Measurements from ENCODE around the gene RAD52.

Gene RAD52

GRCh38 chr12:910416-910815 is 39.1 kb downstream of the RAD52 start:
- H3K9me3 ChIP-seq (replicated peaks; ENCODE audit: low read length), result no peaks in the 10 kb centered on the region
- H3K4me3 ChIP-seq (ENCODE audit: low read length), result no peak overlapping the region
- peaks cover 12% of the 10 kb centered on the region for H3K4me1 ChIP-seq (ENCODE audit: control insufficient read depth, insufficient read depth, low read length)
- H3K27me3 ChIP-seq (ENCODE audit: control insufficient read depth, insufficient read depth, low read length), result no peaks in the 10 kb centered on the region
- H3K4me2 ChIP-seq (ENCODE audit: low read length), result no peak overlapping the region
- peaks cover 87% of the 10 kb centered on the region for H3K36me3 ChIP-seq (ENCODE audit: insufficient read depth, low read length)
- H3K9ac ChIP-seq (ENCODE audit: low read depth, low read length), result no peak overlapping the region

- Histone ChIP-seq H3K4me2 (ENCODE audit: low read length) (no peak overlapping the region), H3K9me3 (replicated peaks; ENCODE audit: low read length) (no peaks in the 10 kb centered on the region), H3K27me3 (ENCODE audit: control insufficient read depth, insufficient read depth, low read length) (no peaks in the 10 kb centered on the region), H3K4me1 (ENCODE audit: control insufficient read depth, insufficient read depth, low read length) (peaks cover 12% of the 10 kb centered on the region), H3K9ac (ENCODE audit: low read depth, low read length) (no peak overlapping the region), H3K36me3 (ENCODE audit: insufficient read depth, low read length) (peaks cover 85% of the 10 kb centered on the region), H3K4me3 (ENCODE audit: low read length) (no peak overlapping the region)
Observed at GRCh38 chr12:909861-910260, 39.6 kb downstream of the RAD52 start.

- no peak overlapping the region for H3K4me2 ChIP-seq (ENCODE audit: low read length)
- H3K36me3 ChIP-seq (ENCODE audit: insufficient read depth, low read length), result peaks cover 87% of the 10 kb centered on the region
- H3K9ac ChIP-seq (ENCODE audit: low read depth, low read length), result no peak overlapping the region
- no peaks in the 10 kb centered on the region for H3K27me3 ChIP-seq (ENCODE audit: control insufficient read depth, insufficient read depth, low read length)
- no peaks in the 10 kb centered on the region for H3K4me1 ChIP-seq (ENCODE audit: control insufficient read depth, insufficient read depth, low read length)
- no peaks in the 10 kb centered on the region for H3K9me3 ChIP-seq (replicated peaks; ENCODE audit: low read length)
- H3K4me3 ChIP-seq (ENCODE audit: low read length), result no peak overlapping the region
Observed at GRCh38 chr12:907413-908185, 41.9 kb downstream of the RAD52 start.

- no peak overlapping the region for H3K9ac ChIP-seq (ENCODE audit: low read depth, low read length)
- H3K4me1 ChIP-seq (ENCODE audit: control insufficient read depth, insufficient read depth, low read length), result no peaks in the 10 kb centered on the region
- no peak overlapping the region for H3K4me3 ChIP-seq (ENCODE audit: low read length)
- no peak overlapping the region for H3K4me2 ChIP-seq (ENCODE audit: low read length)
- peaks cover 90% of the 10 kb centered on the region for H3K36me3 ChIP-seq (ENCODE audit: insufficient read depth, low read length)
- no peaks in the 10 kb centered on the region for H3K9me3 ChIP-seq (replicated peaks; ENCODE audit: low read length)
- H3K27me3 ChIP-seq (ENCODE audit: control insufficient read depth, insufficient read depth, low read length), result no peaks in the 10 kb centered on the region
Observed at GRCh38 chr12:906062-906585, 43.4 kb downstream of the RAD52 start.

- no peaks in the 10 kb centered on the region for H3K27me3 ChIP-seq (ENCODE audit: control insufficient read depth, insufficient read depth, low read length)
- H3K9ac ChIP-seq (ENCODE audit: low read depth, low read length), result no peak overlapping the region
- peaks cover 90% of the 10 kb centered on the region for H3K36me3 ChIP-seq (ENCODE audit: insufficient read depth, low read length)
- no peaks in the 10 kb centered on the region for H3K4me1 ChIP-seq (ENCODE audit: control insufficient read depth, insufficient read depth, low read length)
- H3K4me2 ChIP-seq (ENCODE audit: low read length), result no peak overlapping the region
- no peak overlapping the region for H3K4me3 ChIP-seq (ENCODE audit: low read length)
- no peaks in the 10 kb centered on the region for H3K9me3 ChIP-seq (replicated peaks; ENCODE audit: low read length)
Observed at GRCh38 chr12:905261-906031, 44.0 kb downstream of the RAD52 start.

- Histone ChIP-seq H3K4me2 (ENCODE audit: low read length) (no peak overlapping the region), H3K9me3 (replicated peaks; ENCODE audit: low read length) (no peaks in the 10 kb centered on the region), H3K9ac (ENCODE audit: low read depth, low read length) (no peak overlapping the region), H3K4me3 (ENCODE audit: low read length) (no peak overlapping the region), H3K36me3 (ENCODE audit: insufficient read depth, low read length) (peaks cover 89% of the 10 kb centered on the region), H3K27me3 (ENCODE audit: control insufficient read depth, insufficient read depth, low read length) (no peaks in the 10 kb centered on the region), H3K4me1 (ENCODE audit: control insufficient read depth, insufficient read depth, low read length) (no peaks in the 10 kb centered on the region)
Observed at GRCh38 chr12:904010-904414, 45.5 kb downstream of the RAD52 start.

- H3K27me3 ChIP-seq (ENCODE audit: control insufficient read depth, insufficient read depth, low read length), result no peaks in the 10 kb centered on the region
- H3K36me3 ChIP-seq (ENCODE audit: insufficient read depth, low read length), result peaks cover 81% of the 10 kb centered on the region
- H3K9me3 ChIP-seq (replicated peaks; ENCODE audit: low read length), result no peaks in the 10 kb centered on the region
- H3K9ac ChIP-seq (ENCODE audit: low read depth, low read length), result no peak overlapping the region
- no peak overlapping the region for H3K4me3 ChIP-seq (ENCODE audit: low read length)
- no peak overlapping the region for H3K4me2 ChIP-seq (ENCODE audit: low read length)
- H3K4me1 ChIP-seq (ENCODE audit: control insufficient read depth, insufficient read depth, low read length), result peaks cover 1% of the 10 kb centered on the region
Observed at GRCh38 chr12:903055-903454, 46.4 kb downstream of the RAD52 start.

GRCh38 chr12:902581-902980 is 46.9 kb downstream of the RAD52 start:
- Histone ChIP-seq H3K4me1 (ENCODE audit: control insufficient read depth, insufficient read depth, low read length) (peaks cover 5% of the 10 kb centered on the region), H3K9me3 (replicated peaks; ENCODE audit: low read length) (no peaks in the 10 kb centered on the region), H3K9ac (ENCODE audit: low read depth, low read length) (no peak overlapping the region), H3K4me2 (ENCODE audit: low read length) (no peak overlapping the region), H3K36me3 (ENCODE audit: insufficient read depth, low read length) (peaks cover 81% of the 10 kb centered on the region), H3K4me3 (ENCODE audit: low read length) (no peak overlapping the region), H3K27me3 (ENCODE audit: control insufficient read depth, insufficient read depth, low read length) (no peaks in the 10 kb centered on the region)

GRCh38 chr12:897386-897785 is 52.1 kb downstream of the RAD52 start:
- H3K9ac ChIP-seq (ENCODE audit: low read depth, low read length), result no peak overlapping the region
- no peaks in the 10 kb centered on the region for H3K27me3 ChIP-seq (ENCODE audit: control insufficient read depth, insufficient read depth, low read length)
- H3K4me1 ChIP-seq (ENCODE audit: control insufficient read depth, insufficient read depth, low read length), result peaks cover 16% of the 10 kb centered on the region
- peaks cover 67% of the 10 kb centered on the region for H3K36me3 ChIP-seq (ENCODE audit: insufficient read depth, low read length)
- no peak overlapping the region for H3K4me3 ChIP-seq (ENCODE audit: low read length)
- no peaks in the 10 kb centered on the region for H3K9me3 ChIP-seq (replicated peaks; ENCODE audit: low read length)
- no peak overlapping the region for H3K4me2 ChIP-seq (ENCODE audit: low read length)

GRCh38 chr12:896031-896430 is 53.5 kb downstream of the RAD52 start:
- H3K4me1 ChIP-seq (ENCODE audit: control insufficient read depth, insufficient read depth, low read length), result peaks cover 16% of the 10 kb centered on the region
- no peaks in the 10 kb centered on the region for H3K9me3 ChIP-seq (replicated peaks; ENCODE audit: low read length)
- no peak overlapping the region for H3K4me3 ChIP-seq (ENCODE audit: low read length)
- H3K36me3 ChIP-seq (ENCODE audit: insufficient read depth, low read length), result peaks cover 54% of the 10 kb centered on the region
- H3K4me2 ChIP-seq (ENCODE audit: low read length), result no peak overlapping the region
- H3K9ac ChIP-seq (ENCODE audit: low read depth, low read length), result no peak overlapping the region
- H3K27me3 ChIP-seq (ENCODE audit: control insufficient read depth, insufficient read depth, low read length), result no peaks in the 10 kb centered on the region

- peaks cover 16% of the 10 kb centered on the region for H3K4me1 ChIP-seq (ENCODE audit: control insufficient read depth, insufficient read depth, low read length)
- no peak overlapping the region for H3K4me2 ChIP-seq (ENCODE audit: low read length)
- peaks cover 48% of the 10 kb centered on the region for H3K36me3 ChIP-seq (ENCODE audit: insufficient read depth, low read length)
- no peak overlapping the region for H3K4me3 ChIP-seq (ENCODE audit: low read length)
- no peaks in the 10 kb centered on the region for H3K27me3 ChIP-seq (ENCODE audit: control insufficient read depth, insufficient read depth, low read length)
- no peaks in the 10 kb centered on the region for H3K9me3 ChIP-seq (replicated peaks; ENCODE audit: low read length)
- H3K9ac ChIP-seq (ENCODE audit: low read depth, low read length), result no peak overlapping the region
Observed at GRCh38 chr12:894226-894625, 55.3 kb downstream of the RAD52 start.
